BE2C (cell line): Measurements from ENCODE around the gene COL4A2.

Experiments
- DNase-seq: peaks from one replicate; pipeline ENCODE4 v3.0.0-alpha.2; 2020
- H3K27me3 ChIP-seq: fragments of 250-450 bp; sonication (Bioruptor Pico); 2 replicates; pipeline ENCODE4 v1.5.1; 2020; ENCODE audit warnings: mild to moderate bottlenecking
- H3K36me3 ChIP-seq: fragments of 250-450 bp; sonication (Bioruptor Pico); 2 replicates; pipeline ENCODE4 v1.5.1; 2020; ENCODE audit warnings: mild to moderate bottlenecking
- H3K4me1 ChIP-seq: fragments of 250-450 bp; sonication (Bioruptor Pico); 2 replicates; pipeline ENCODE4 v1.5.1; 2020
- H3K4me3 ChIP-seq: 2 replicates; pipeline ENCODE4 v1.5.1; 2011; ENCODE audit warnings: low read depth, low read length
- H3K9me3 ChIP-seq: fragments of 250-450 bp; sonication (Bioruptor Pico); 2 replicates; pipeline ENCODE4 v1.5.1; 2020
- CTCF ChIP-seq: IDR thresholded peaks from 2 replicates; pipeline ENCODE4 v1.5.1; 2012; ENCODE audit warnings: mild to moderate bottlenecking, low read depth, low read length

The COL4A2 gene

GRCh38 chr13:110373617-110374016, 66.5 kb downstream of the COL4A2 start:
- H3K4me1 ChIP-seq, result no peaks in the 10 kb centered on the region; the same call in 1 of the 2 replicates
- no peak for DNase-seq
- H3K27me3 ChIP-seq, result peaks cover 13% of the 10 kb centered on the region

GRCh38 chr13:110374431-110375370, 67.6 kb downstream of the COL4A2 start:
- Histone ChIP-seq H3K27me3 (peaks cover 17% of the 10 kb centered on the region), H3K4me3 (no peak overlapping the region), H3K9me3 (no peaks in the 10 kb centered on the region), H3K4me1 (no peaks in the 10 kb centered on the region; the same call in 1 of the 2 replicates), H3K36me3 (no peaks in the 10 kb centered on the region)
- no peak for TF ChIP-seq CTCF
- DNase-seq, result no peak

More at GRCh38 chr13:110373617-110374016, 66.5 kb downstream of the COL4A2 start:
- Histone ChIP-seq H3K4me3 (no peak overlapping the region), H3K9me3 (no peaks in the 10 kb centered on the region), H3K36me3 (no peaks in the 10 kb centered on the region)
- TF ChIP-seq CTCF, result no peak

GRCh38 chr13:110376120-110376519, 69.0 kb downstream of the COL4A2 start:
- TF ChIP-seq CTCF, result no peak
- Histone ChIP-seq H3K9me3 (no peaks in the 10 kb centered on the region), H3K36me3 (no peaks in the 10 kb centered on the region), H3K4me3 (no peak overlapping the region), H3K4me1 (no peaks in the 10 kb centered on the region; the same call in 1 of the 2 replicates), H3K27me3 (peaks cover 17% of the 10 kb centered on the region)
- DNase-seq, result no peak

- Histone ChIP-seq H3K9me3 (no peaks in the 10 kb centered on the region), H3K36me3 (no peaks in the 10 kb centered on the region), H3K4me1 (no peaks in the 10 kb centered on the region), H3K27me3 (peaks cover 19% of the 10 kb centered on the region), H3K4me3 (no peak overlapping the region)
- TF ChIP-seq CTCF, result no peak
- no peak for DNase-seq
These were observed 70.2 kb downstream of the COL4A2 start for GRCh38 chr13:110377178-110377825.

GRCh38 chr13:110377826-110378201, 70.7 kb downstream of the COL4A2 start:
- Histone ChIP-seq H3K4me3 (no peak overlapping the region), H3K36me3 (no peaks in the 10 kb centered on the region), H3K27me3 (peaks cover 19% of the 10 kb centered on the region), H3K9me3 (no peaks in the 10 kb centered on the region), H3K4me1 (no peaks in the 10 kb centered on the region)
- DNase-seq, result no peak
- TF ChIP-seq CTCF, result no peak

GRCh38 chr13:110379358-110379757, 72.3 kb downstream of the COL4A2 start:
- no peak for TF ChIP-seq CTCF
- Histone ChIP-seq H3K9me3 (no peaks in the 10 kb centered on the region), H3K4me1 (no peaks in the 10 kb centered on the region), H3K27me3 (peaks cover 16% of the 10 kb centered on the region), H3K36me3 (no peaks in the 10 kb centered on the region), H3K4me3 (no peak overlapping the region)
- no peak for DNase-seq
